Measurements from ENCODE around the gene MOB1B.

The MOB1B gene

GRCh38 chr4:70969076-70969475 is 66.9 kb downstream of the MOB1B start:
- TF ChIP-seq ZFX (IDR thresholded peaks at IDR 0.05; ENCODE audit: borderline replicate concordance): no peak
- no peak for TF ChIP-seq CTCF (IDR thresholded peaks at IDR 0.05)
- H3K27ac ChIP-seq: no peak overlapping the region

GRCh38 chr4:70976252-70976651 is 74.1 kb downstream of the MOB1B start:
- TF ChIP-seq ZFX (IDR thresholded peaks at IDR 0.05; ENCODE audit: borderline replicate concordance) (no peak), CTCF (IDR thresholded peaks at IDR 0.05) (no peak)
- no peak overlapping the region for H3K27ac ChIP-seq

- no peak overlapping the region for H3K27ac ChIP-seq
- TF ChIP-seq ZFX (IDR thresholded peaks at IDR 0.05; ENCODE audit: borderline replicate concordance) (no peak), CTCF (IDR thresholded peaks at IDR 0.05) (no peak)
Measured at GRCh38 chr4:70979445-70980008, 77.4 kb downstream of the MOB1B start.

- H3K27ac ChIP-seq: no peak overlapping the region
- TF ChIP-seq ZFX (IDR thresholded peaks at IDR 0.05; ENCODE audit: borderline replicate concordance): no peak
- no peak for TF ChIP-seq CTCF (IDR thresholded peaks at IDR 0.05)
Measured at GRCh38 chr4:70980196-70980595, 78.0 kb downstream of the MOB1B start.

- no peak overlapping the region for H3K27ac ChIP-seq
Measured at GRCh38 chr4:70984106-70984505, 81.9 kb downstream of the MOB1B start.

GRCh38 chr4:70984589-70984988 is 82.4 kb downstream of the MOB1B start:
- H3K27ac ChIP-seq: no peak overlapping the region
- TF ChIP-seq ZFX (IDR thresholded peaks at IDR 0.05; ENCODE audit: borderline replicate concordance): no peak
- no peak for TF ChIP-seq CTCF (IDR thresholded peaks at IDR 0.05)

More at GRCh38 chr4:70984106-70984505, 81.9 kb downstream of the MOB1B start:
- TF ChIP-seq CTCF (IDR thresholded peaks at IDR 0.05) (no peak), ZFX (IDR thresholded peaks at IDR 0.05; ENCODE audit: borderline replicate concordance) (no peak)

- H3K27ac ChIP-seq: no peak overlapping the region
- TF ChIP-seq CTCF (IDR thresholded peaks at IDR 0.05): no peak
- no peak for TF ChIP-seq ZFX (IDR thresholded peaks at IDR 0.05; ENCODE audit: borderline replicate concordance)
Measured at GRCh38 chr4:70991596-70991995, 89.4 kb downstream of the MOB1B start.
